Ovary (tissue), 10 donors: ENCODE measurements around the gene PATE4. TPM values are rescaled to one million over a fixed set of nuclear protein-coding genes. Genes with fewer than 3 reads are reported as not detected.

Experiments used
- DNase-seq, 5 donors: peaks; one replicate each; pipeline ENCODE4 v3.0.0-alpha.2; 2019 to 2020
- H3K27ac ChIP-seq, 2 donors: fragments of 200-600 bp; one replicate each; pipeline versions ENCODE4 v1.5.1 to v1.8.0; 2019 to 2022
- H3K27me3 ChIP-seq: fragments of 200-600 bp; one replicate; pipeline ENCODE4 v1.8.0; 2022
- H3K36me3 ChIP-seq: fragments of 200-600 bp; sonication (generic); one replicate; pipeline ENCODE4 v1.5.1; 2019
- H3K4me1 ChIP-seq: one replicate; pipeline ENCODE4 v1.8.1; 2013; ENCODE audit warnings: mild to moderate bottlenecking, moderate library complexity; ENCODE audit not compliant: insufficient read depth
- H3K4me3 ChIP-seq: fragments of 200-600 bp; sonication (generic); one replicate; pipeline ENCODE4 v1.5.1; 2017
- H3K9me3 ChIP-seq, 2 donors: fragments of 200-600 bp in 1 of 2; sonication (generic) in 1 of 2; one replicate each; pipeline versions ENCODE4 v1.5.1 to v1.8.1; 2013 to 2019; ENCODE audit warnings: mild to moderate bottlenecking in 1 of 2, moderate library complexity in 1 of 2
- EP300 ChIP-seq: sonication (generic); formaldehyde crosslinking; IDR thresholded peaks from one replicate; pipeline ENCODE4 v1.6.1; 2017; ENCODE audit warnings: antibody characterized with exemption
- POLR2A ChIP-seq: fragments of 450-650 bp; IDR thresholded peaks from one replicate; pipeline ENCODE4 v1.6.1; 2017; ENCODE audit warnings: antibody characterized with exemption, mild to moderate bottlenecking, moderate library complexity
- WGBS, 3 donors: extraction: QIAGEN DNeasy Blood & Tissue Kit in 1 of 3; methylation state at CpG; one replicate each; pipeline versions ENCODE4 v1.1.5 to v1.1.7; 2013 to 2017; 5-methylcytosine and 5-hydroxymethylcytosine counted together
- intact Hi-C, 4 donors: fragments of 100-400 bp; cut with DNase I; formaldehyde crosslinking; loops; one replicate each; pipeline versions ENCODE4 v1.11.0 to v1.15.1; 2022 to 2023
- long read RNA-seq, 3 donors: library from polyadenylated mRNA in 2 of 3; unstranded in 2 of 3; transcript quantifications; one replicate each; pipeline ENCODE4 v2.0.0 and lab custom pipeline, GENCODE V29; 2021 to 2026
- polyA plus RNA-seq, 2 donors: library from polyadenylated mRNA; stranded (reverse); fragments of 200-250 nt in 1 of 2; fragments of 350-450 nt in 1 of 2; fragmentation: Illumina TruSeq in 1 of 2; extraction: RNeasy Lipid Tissue Mini Kit (QIAGEN cat#74804) in 1 of 2; gene quantifications; one replicate each; pipeline ENCODE4 v1.2.3, GENCODE V29; 2013 to 2014
- total RNA-seq, 7 donors: library from RNA; depleted of rRNA in 2 of 7; stranded (reverse); fragments of >200 nt in 2 of 7; fragmentation: NEBNext Ultra II Directional in 3 of 7; extraction: Animal tissue kit (Norgen Biotek cat#: 25700) in 3 of 7; gene quantifications; one replicate each; pipeline versions ENCODE4 v1.1.0 to v1.2.4, GENCODE V29; 2016 to 2023
- TF ChIP-seq, protein P1 (sequence below), 3 donors: fragments of 450-650 bp in 2 of 3; fragments of 200-600 bp in 1 of 3; IDR thresholded peaks; one replicate each; pipeline versions ENCODE4 v1.5.1 to v1.8.0; 2016 to 2022; ENCODE audit warnings: antibody characterized with exemption in 3 of 3, mild to moderate bottlenecking in 1 of 3
- donor health status: DM: no; HTN: no; CAD: no; lungs with moderate emphysema.
- donor health status: DM: no; HTN: no; CAD: no.
- donor health status: Bipolar disorder and iron deficiency.
- donor health status: DM: yes; HTN: yes; CAD: no.
- donor health status: DM: no; HTN: no; CAD: no.
- donor health status: DM: yes; HTN: yes; CAD: no.

Gene PATE4, protein sequence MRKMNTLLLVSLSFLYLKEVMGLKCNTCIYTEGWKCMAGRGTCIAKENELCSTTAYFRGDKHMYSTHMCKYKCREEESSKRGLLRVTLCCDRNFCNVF
- total RNA-seq (not detected), polyA plus RNA-seq (not detected)
- long read RNA-seq, donor 1, result 0 reads
- long read RNA-seq, donor 2, result 0 reads
- long read RNA-seq, donor 3, result 0 reads

DNA sequence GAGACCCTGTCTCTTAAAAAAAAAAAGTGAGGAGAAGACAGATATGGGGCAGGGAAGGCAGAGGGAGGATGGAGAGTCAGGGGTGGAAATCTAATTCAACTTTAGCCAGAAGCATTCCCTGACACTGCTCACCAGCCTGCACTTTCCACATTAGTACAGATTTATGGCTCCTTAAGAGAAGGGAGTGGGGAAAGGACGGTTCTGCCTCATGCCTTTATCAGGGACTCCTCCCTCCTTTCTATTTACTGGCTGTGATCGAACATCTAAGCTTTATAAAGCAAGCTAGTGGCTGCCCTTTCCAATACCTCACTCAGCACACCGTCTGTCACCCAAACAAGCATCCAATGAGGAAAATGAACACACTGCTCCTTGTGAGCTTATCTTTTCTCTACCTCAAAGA is at the start of gene PATE4:
TSS of gene PATE4 (plus strand) at position 301 of the 400 bp plus-strand sequence. CDS start at position 345, 44 bp downstream.
- Histone ChIP-seq H3K9me3 (no peaks in the 10 kb centered on the region), H3K27ac (no peak within 1 kb of the TSS), H3K36me3 (no peaks in the 10 kb centered on the region), H3K27me3 (no peaks in the 10 kb centered on the region), H3K4me3 (no peak within 1 kb of the TSS), H3K4me1 (no peaks in the 10 kb centered on the region)
- 3 to 7% (median 6%) methylated on average over 3 of the region's 3 CpGs for WGBS, 3 donors
- intact Hi-C loops, result no loop called here
- DNase-seq, result no peak
- TF ChIP-seq, protein P1, sequence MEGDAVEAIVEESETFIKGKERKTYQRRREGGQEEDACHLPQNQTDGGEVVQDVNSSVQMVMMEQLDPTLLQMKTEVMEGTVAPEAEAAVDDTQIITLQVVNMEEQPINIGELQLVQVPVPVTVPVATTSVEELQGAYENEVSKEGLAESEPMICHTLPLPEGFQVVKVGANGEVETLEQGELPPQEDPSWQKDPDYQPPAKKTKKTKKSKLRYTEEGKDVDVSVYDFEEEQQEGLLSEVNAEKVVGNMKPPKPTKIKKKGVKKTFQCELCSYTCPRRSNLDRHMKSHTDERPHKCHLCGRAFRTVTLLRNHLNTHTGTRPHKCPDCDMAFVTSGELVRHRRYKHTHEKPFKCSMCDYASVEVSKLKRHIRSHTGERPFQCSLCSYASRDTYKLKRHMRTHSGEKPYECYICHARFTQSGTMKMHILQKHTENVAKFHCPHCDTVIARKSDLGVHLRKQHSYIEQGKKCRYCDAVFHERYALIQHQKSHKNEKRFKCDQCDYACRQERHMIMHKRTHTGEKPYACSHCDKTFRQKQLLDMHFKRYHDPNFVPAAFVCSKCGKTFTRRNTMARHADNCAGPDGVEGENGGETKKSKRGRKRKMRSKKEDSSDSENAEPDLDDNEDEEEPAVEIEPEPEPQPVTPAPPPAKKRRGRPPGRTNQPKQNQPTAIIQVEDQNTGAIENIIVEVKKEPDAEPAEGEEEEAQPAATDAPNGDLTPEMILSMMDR (IDR thresholded peaks at IDR 0.05), result no peak
- TF ChIP-seq POLR2A (no peak), EP300 (no peak)

DNA sequence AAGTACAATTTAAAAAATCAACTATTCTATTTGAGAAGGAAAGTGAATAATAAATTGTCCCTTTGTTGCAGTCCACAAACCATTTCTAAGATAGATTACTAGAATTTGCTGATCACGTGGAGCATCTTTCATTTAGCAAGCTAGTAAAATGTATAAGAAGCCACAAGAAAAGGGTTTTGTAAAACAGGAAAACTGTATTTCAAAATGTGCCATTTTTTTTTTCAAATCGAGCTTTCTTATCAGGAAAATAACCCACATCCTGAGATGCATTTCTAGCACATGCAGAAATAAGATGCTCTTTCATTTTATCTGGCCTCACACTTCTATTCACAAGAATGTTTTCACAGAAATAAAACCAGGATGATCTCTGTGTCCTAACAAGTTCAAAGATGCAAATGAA is 48.4 kb upstream of the PATE4 start:
- no peak overlapping the region for H3K27ac ChIP-seq
- no peaks in the 10 kb centered on the region for H3K36me3 ChIP-seq
- 47 to 56% (median 49%) methylated on average over 2 of the region's 2 CpGs for WGBS, 3 donors
- intact Hi-C loops, result no loop called here
- no peaks in the 10 kb centered on the region for H3K27me3 ChIP-seq
- TF ChIP-seq POLR2A (no peak), EP300 (no peak)
- TF ChIP-seq, protein P1 (IDR thresholded peaks at IDR 0.05), result no peak
- no peaks in the 10 kb centered on the region for H3K4me1 ChIP-seq
- H3K9me3 ChIP-seq, result no peaks in the 10 kb centered on the region
- no peak overlapping the region for H3K4me3 ChIP-seq
- no peak for DNase-seq

DNA sequence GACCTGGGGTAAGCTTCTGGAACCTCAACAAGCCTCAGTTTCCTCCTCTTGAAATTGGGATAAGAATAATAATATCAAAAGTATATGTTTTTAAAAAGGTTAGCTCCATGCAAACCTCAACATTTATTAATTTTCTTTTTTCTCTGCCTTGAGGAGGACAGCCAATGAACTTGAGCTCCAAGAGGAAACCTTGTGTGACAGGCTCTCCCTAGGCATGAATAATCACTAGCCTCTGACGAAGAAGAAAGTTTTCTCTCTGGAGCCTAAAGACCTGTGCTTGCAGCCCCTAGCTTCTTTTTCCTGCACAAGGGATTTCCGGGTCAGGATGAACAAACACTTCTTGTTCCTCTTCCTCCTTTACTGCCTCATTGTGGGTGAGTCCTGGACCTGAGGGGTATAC is 45.3 kb upstream of the PATE4 start, which contains the start of gene PATE3:
TSS of gene PATE3 (plus strand) at position 301 of the 400 bp plus-strand sequence. CDS start at position 326, 25 bp downstream.
- Histone ChIP-seq H3K9me3 (no peaks in the 10 kb centered on the region), H3K36me3 (no peaks in the 10 kb centered on the region), H3K4me1 (no peaks in the 10 kb centered on the region), H3K4me3 (no peak within 1 kb of the TSS), H3K27me3 (no peaks in the 10 kb centered on the region), H3K27ac (no peak within 1 kb of the TSS)
- TF ChIP-seq POLR2A (no peak), EP300 (no peak)
- TF ChIP-seq, protein P1 (IDR thresholded peaks at IDR 0.05), result no peak
- intact Hi-C loops, result no loop called here
- no peak for DNase-seq
- 67 to 81% (median 72%) methylated on average over 2 of the region's 2 CpGs for WGBS, 3 donors

DNA sequence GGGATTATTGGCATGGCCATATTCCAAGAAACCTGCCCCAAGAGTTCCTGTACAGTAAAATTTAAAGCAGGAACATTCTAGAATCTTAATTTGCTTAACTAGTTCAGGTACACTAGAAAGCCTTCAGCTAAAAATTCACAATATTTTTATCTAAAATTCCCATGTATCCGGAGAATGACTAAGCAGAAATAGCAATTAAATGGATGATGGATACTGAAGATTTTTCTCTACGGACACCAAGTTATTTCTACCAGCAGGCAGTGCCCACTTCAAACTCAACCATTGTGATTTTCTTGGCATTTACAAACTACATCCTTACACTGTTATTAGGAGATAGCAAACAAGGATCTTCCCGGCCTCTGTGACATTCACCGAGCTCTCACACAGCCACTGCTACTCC is 42.3 kb upstream of the PATE4 start:
- Histone ChIP-seq H3K36me3 (no peaks in the 10 kb centered on the region), H3K27ac (no peak overlapping the region), H3K27me3 (no peaks in the 10 kb centered on the region), H3K4me1 (no peaks in the 10 kb centered on the region), H3K4me3 (no peak overlapping the region), H3K9me3 (no peaks in the 10 kb centered on the region)
- no peak for DNase-seq
- TF ChIP-seq EP300 (no peak), POLR2A (no peak)
- TF ChIP-seq, protein P1 (IDR thresholded peaks at IDR 0.05), result no peak
- intact Hi-C loops, result no loop called here
- 90 to 93% (median 92%) methylated on average over 4 of the region's 4 CpGs for WGBS, 3 donors
